Right lobe of liver (tissue), 6 donors: ENCODE measurements around the gene SEC62. TPM values are rescaled to one million over a fixed set of nuclear protein-coding genes. Genes with fewer than 3 reads are reported as not detected.
A peak's percentile ranks its signal among the peaks of the same experiment; 100 is the strongest.

Experiments
- ATAC-seq, 4 donors: fragments of 200-7000 bp; cut with Tn5 transposase; one replicate each; pipeline ENCODE4 v1.9.1; 2020; ENCODE audit warnings: mild to moderate bottlenecking in 4 of 4, moderate library complexity in 4 of 4
- DNase-seq, 3 donors: peaks; one replicate each; pipeline ENCODE4 v3.0.0-alpha.2; 2020
- H3K27ac ChIP-seq, 3 donors: fragments of 200-600 bp; one replicate each; pipeline ENCODE4 v1.8.0; 2022
- H3K27me3 ChIP-seq, 2 donors: fragments of 200-600 bp; one replicate each; pipeline ENCODE4 v1.8.0; 2022
- H3K36me3 ChIP-seq, 4 donors: fragments of 200-600 bp; sonication (generic) in 1 of 4; one replicate each; pipeline versions ENCODE4 v1.5.1 to v1.8.0; 2017 to 2022; ENCODE audit warnings: control low read depth in 1 of 4
- H3K4me1 ChIP-seq, 4 donors: fragments of 200-600 bp; sonication (generic) in 1 of 4; one replicate each; pipeline versions ENCODE4 v1.5.1 to v1.8.0; 2017 to 2022; ENCODE audit warnings: control low read depth in 1 of 4
- H3K4me3 ChIP-seq, 3 donors: fragments of 200-600 bp; one replicate each; pipeline ENCODE4 v1.8.0; 2022
- H3K9me3 ChIP-seq, 4 donors: fragments of 200-600 bp; sonication (generic) in 1 of 4; one replicate each; pipeline versions ENCODE4 v1.5.1 to v1.8.0; 2017 to 2022; ENCODE audit warnings: control low read depth in 1 of 4
- CTCF ChIP-seq, 4 donors: fragments of 200-600 bp in 3 of 4; fragments of 450-650 bp in 1 of 4; IDR thresholded peaks; one replicate each; pipeline versions ENCODE4 v1.5.1 to v1.8.0; 2016 to 2022; ENCODE audit warnings: antibody characterized with exemption in 4 of 4, mild to moderate bottlenecking in 2 of 4
- POLR2A ChIP-seq: fragments of 450-650 bp; IDR thresholded peaks from one replicate; pipeline ENCODE4 v1.6.1; 2017; ENCODE audit warnings: antibody characterized with exemption, mild to moderate bottlenecking
- WGBS: methylation state at CpG from one replicate; pipeline ENCODE4 v1.1.6; 2018; ENCODE audit warnings: low coverage, low lambda C conversion rate; ENCODE audit not compliant: insufficient coverage; ENCODE audit errors: missing lambda C conversion rate; 5-methylcytosine and 5-hydroxymethylcytosine counted together
- intact Hi-C, 2 donors: fragments of 100-400 bp; cut with DNase I; formaldehyde crosslinking; loops; one replicate each; pipeline versions ENCODE4 v1.11.2 to v1.14.1; 2022
- total RNA-seq, 6 experiments: library from RNA; depleted of rRNA in 2 of 6; stranded (reverse); fragments of >200 nt in 2 of 6; fragmentation: NEBNext Ultra II Directional in 3 of 6; extraction: Animal tissue kit (Norgen Biotek cat#: 25700) in 3 of 6; gene quantifications; one replicate each; pipeline versions ENCODE4 v1.1.0 to v1.2.4, GENCODE V29; 2016 to 2023
- donor health status: DM: no; HTN: yes; CAD: no.
- donor health status: DM: no; HTN: no; CAD: no.
- donor health status: DM: no; HTN: no; CAD: no.
- donor health status: DM: no; HTN: yes; CAD: no.
- donor health status: DM: no; HTN: yes; CAD: no.

Gene SEC62
- total RNA-seq, 6 experiments from 2014 or later = 38.5 to 133 (median 96.5) TPM

GRCh38 chr3:169984292-169984691 is 17.7 kb downstream of the SEC62 start:
- no peak overlapping the region for H3K4me3 ChIP-seq
- intact Hi-C loops = no loop called here
- H3K27ac ChIP-seq = no peak overlapping the region
- no peak for TF ChIP-seq CTCF (IDR thresholded peaks at IDR 0.05)
- TF ChIP-seq POLR2A = no peak
- H3K9me3 ChIP-seq = no peaks in the 10 kb centered on the region
- DNase-seq = peak in 1 of 3 donors; percentile 35
- peaks cover 0 to 75% (median 43%) of the 10 kb centered on the region in 4 donors for H3K36me3 ChIP-seq
- WGBS = 58% methylated on average over 3 of the region's 3 CpGs
- ATAC-seq = no peak
- no peaks in the 10 kb centered on the region for H3K27me3 ChIP-seq
- H3K4me1 ChIP-seq = peaks cover 0 to 15% (median 3%) of the 10 kb centered on the region in 4 donors

GRCh38 chr3:169990431-169990830 is 23.8 kb downstream of the SEC62 start:
- WGBS = 90% methylated on average over 4 of the region's 4 CpGs
- Histone ChIP-seq H3K4me3 (no peak overlapping the region), H3K9me3 (no peaks in the 10 kb centered on the region), H3K27ac (no peak overlapping the region), H3K27me3 (no peaks in the 10 kb centered on the region), H3K4me1 (no peaks in the 10 kb centered on the region), H3K36me3 (peaks cover 0 to 70% (median 29%) of the 10 kb centered on the region in 4 donors)
- ATAC-seq (no peak), DNase-seq (no peak)
- no peak for TF ChIP-seq POLR2A
- no peak for TF ChIP-seq CTCF (IDR thresholded peaks at IDR 0.05)
- intact Hi-C loops = no loop called here

- DNase-seq (no peak), ATAC-seq (no peak)
- TF ChIP-seq POLR2A (no peak), CTCF (IDR thresholded peaks at IDR 0.05) (no peak)
- intact Hi-C loops = no loop called here
- no peaks in the 10 kb centered on the region for H3K4me1 ChIP-seq
- H3K27me3 ChIP-seq = no peaks in the 10 kb centered on the region
- H3K36me3 ChIP-seq = peaks cover 0 to 60% (median 18%) of the 10 kb centered on the region in 4 donors
- H3K9me3 ChIP-seq = no peaks in the 10 kb centered on the region
- H3K4me3 ChIP-seq = no peak overlapping the region
- 49% methylated on average over 3 of the region's 3 CpGs for WGBS
- H3K27ac ChIP-seq = no peak overlapping the region
These were observed 25.5 kb downstream of the SEC62 start for GRCh38 chr3:169992156-169992555.

- no peak overlapping the region for H3K4me3 ChIP-seq
- no peak overlapping the region for H3K27ac ChIP-seq
- DNase-seq (no peak), ATAC-seq (no peak)
- no peaks in the 10 kb centered on the region for H3K9me3 ChIP-seq
- H3K36me3 ChIP-seq = peaks cover 0 to 54% (median 15%) of the 10 kb centered on the region in 4 donors
- no peaks in the 10 kb centered on the region for H3K4me1 ChIP-seq
- intact Hi-C loops = no loop called here
- TF ChIP-seq POLR2A (no peak), CTCF (IDR thresholded peaks at IDR 0.05) (no peak)
- 67% methylated on average over 5 of the region's 5 CpGs for whole genome bisulfite sequencing
- H3K27me3 ChIP-seq = no peaks in the 10 kb centered on the region
These were observed 26.2 kb downstream of the SEC62 start for GRCh38 chr3:169992781-169993180.

- no peak for DNase-seq
- no peak overlapping the region for H3K4me3 ChIP-seq
- ATAC-seq = no peak
- TF ChIP-seq CTCF (IDR thresholded peaks at IDR 0.05) (no peak), POLR2A (no peak)
- H3K4me1 ChIP-seq = no peaks in the 10 kb centered on the region
- no peaks in the 10 kb centered on the region for H3K27me3 ChIP-seq
- intact Hi-C loops = no loop called here
- no peaks in the 10 kb centered on the region for H3K9me3 ChIP-seq
- H3K27ac ChIP-seq = no peak overlapping the region
- peaks cover 0 to 44% (median 9%) of the 10 kb centered on the region in 4 donors for H3K36me3 ChIP-seq
- WGBS = 95% methylated on average over 3 of the region's 3 CpGs
These were observed 27.2 kb downstream of the SEC62 start for GRCh38 chr3:169993761-169994160.
